GM18508 (cell line): ENCODE measurements around the gene SMPD2.
"Not testable (repeated sequence)": the region's sequence is repeated elsewhere in the genome, so short reads cannot be mapped to it uniquely, and the experiment has no call there.

Experiments used
- ATAC-seq: cut with Tn5 transposase; IDR thresholded peaks from one replicate; pipeline ENCODE4 v1.9.1; 2021; ENCODE audit warnings: moderate number of reproducible peaks; ENCODE audit not compliant: insufficient read depth, unreplicated experiment

Gene SMPD2

GRCh38 chr6:109458774-109459531 is 18.4 kb downstream of the SMPD2 start:
- ATAC-seq: no peak

- no peak for ATAC-seq
Observed at GRCh38 chr6:109460161-109460829, 19.8 kb downstream of the SMPD2 start.

- ATAC-seq: not testable (repeated sequence)
Observed at GRCh38 chr6:109461205-109461604, 20.7 kb downstream of the SMPD2 start.

- ATAC-seq: no peak
Observed at GRCh38 chr6:109461733-109462526, 21.4 kb downstream of the SMPD2 start.

- no peak for ATAC-seq
Observed at GRCh38 chr6:109465772-109466171, 25.2 kb downstream of the SMPD2 start.

GRCh38 chr6:109466212-109466923 is 25.8 kb downstream of the SMPD2 start:
- no peak for ATAC-seq

GRCh38 chr6:109467696-109468095 is 27.2 kb downstream of the SMPD2 start:
- ATAC-seq: no peak

GRCh38 chr6:109469591-109470189 is 29.2 kb downstream of the SMPD2 start:
- ATAC-seq: no peak

- no peak for ATAC-seq
Observed at GRCh38 chr6:109471105-109471810, 30.7 kb downstream of the SMPD2 start.

- no peak for ATAC-seq
Observed at GRCh38 chr6:109472132-109472995, 31.8 kb downstream of the SMPD2 start.

GRCh38 chr6:109473120-109473519 is 32.6 kb downstream of the SMPD2 start:
- ATAC-seq: no peak

GRCh38 chr6:109474995-109475394 is 34.5 kb downstream of the SMPD2 start:
- ATAC-seq: no peak

GRCh38 chr6:109475625-109476024 is 35.1 kb downstream of the SMPD2 start:
- no peak for ATAC-seq

- no peak for ATAC-seq
Observed at GRCh38 chr6:109477184-109477583, 36.7 kb downstream of the SMPD2 start.

- ATAC-seq: peak; percentile 64
Observed at GRCh38 chr6:109477725-109478124, 37.2 kb downstream of the SMPD2 start.

- ATAC-seq: no peak
Observed at GRCh38 chr6:109478222-109478805, 37.8 kb downstream of the SMPD2 start.

GRCh38 chr6:109478841-109479624 is 38.5 kb downstream of the SMPD2 start:
- ATAC-seq: no peak
